GM19467 (cell line): Measurements from ENCODE around the gene PFDN6.
"Not testable (repeated sequence)": the region's sequence is repeated elsewhere in the genome, so short reads cannot be mapped to it uniquely, and the experiment has no call there.

ENCODE experiments used
- ATAC-seq: cut with Tn5 transposase; IDR thresholded peaks from one replicate; pipeline ENCODE4 v1.9.1; 2021; ENCODE audit warnings: mild to moderate bottlenecking, moderate library complexity; ENCODE audit not compliant: unreplicated experiment

PFDN6 gene

DNA sequence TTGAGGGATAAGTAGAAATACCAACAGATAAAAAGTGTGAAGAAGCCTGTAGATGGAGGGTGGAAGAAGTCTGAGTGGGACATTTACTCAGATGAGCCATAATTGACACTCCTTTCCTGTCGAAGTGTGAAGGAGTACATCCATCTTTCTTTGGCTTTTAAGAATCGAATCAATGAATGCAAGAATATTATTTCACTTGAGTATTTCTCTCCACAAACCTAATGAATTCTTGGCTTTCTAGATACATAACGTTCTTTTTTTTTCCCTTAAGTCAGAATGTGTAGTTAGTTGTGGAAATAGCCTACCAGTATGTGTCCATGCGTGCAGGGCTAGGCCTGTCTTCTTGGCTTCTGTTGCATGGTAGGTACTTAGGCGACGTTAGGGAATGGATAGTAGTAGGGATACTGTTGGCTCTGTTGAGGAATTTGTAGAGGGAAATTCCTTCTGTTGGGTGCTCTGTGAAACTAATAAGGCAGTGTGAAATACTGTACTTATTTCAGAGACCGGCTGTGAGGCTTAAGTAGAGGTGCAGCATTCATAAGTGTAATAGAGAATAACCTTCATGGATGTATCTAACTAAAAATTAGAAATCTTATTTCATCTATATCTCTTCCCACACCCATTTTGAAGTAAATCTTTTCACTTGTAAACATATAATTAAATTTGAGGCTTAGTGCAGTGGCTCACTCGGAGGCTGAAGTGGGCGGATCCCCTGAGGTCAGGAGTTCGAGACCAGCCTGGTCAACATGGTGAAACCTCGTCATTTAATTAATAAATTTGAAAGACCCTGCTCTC lies 16.1 kb upstream of the PFDN6 start:
- ATAC-seq: no peak

DNA sequence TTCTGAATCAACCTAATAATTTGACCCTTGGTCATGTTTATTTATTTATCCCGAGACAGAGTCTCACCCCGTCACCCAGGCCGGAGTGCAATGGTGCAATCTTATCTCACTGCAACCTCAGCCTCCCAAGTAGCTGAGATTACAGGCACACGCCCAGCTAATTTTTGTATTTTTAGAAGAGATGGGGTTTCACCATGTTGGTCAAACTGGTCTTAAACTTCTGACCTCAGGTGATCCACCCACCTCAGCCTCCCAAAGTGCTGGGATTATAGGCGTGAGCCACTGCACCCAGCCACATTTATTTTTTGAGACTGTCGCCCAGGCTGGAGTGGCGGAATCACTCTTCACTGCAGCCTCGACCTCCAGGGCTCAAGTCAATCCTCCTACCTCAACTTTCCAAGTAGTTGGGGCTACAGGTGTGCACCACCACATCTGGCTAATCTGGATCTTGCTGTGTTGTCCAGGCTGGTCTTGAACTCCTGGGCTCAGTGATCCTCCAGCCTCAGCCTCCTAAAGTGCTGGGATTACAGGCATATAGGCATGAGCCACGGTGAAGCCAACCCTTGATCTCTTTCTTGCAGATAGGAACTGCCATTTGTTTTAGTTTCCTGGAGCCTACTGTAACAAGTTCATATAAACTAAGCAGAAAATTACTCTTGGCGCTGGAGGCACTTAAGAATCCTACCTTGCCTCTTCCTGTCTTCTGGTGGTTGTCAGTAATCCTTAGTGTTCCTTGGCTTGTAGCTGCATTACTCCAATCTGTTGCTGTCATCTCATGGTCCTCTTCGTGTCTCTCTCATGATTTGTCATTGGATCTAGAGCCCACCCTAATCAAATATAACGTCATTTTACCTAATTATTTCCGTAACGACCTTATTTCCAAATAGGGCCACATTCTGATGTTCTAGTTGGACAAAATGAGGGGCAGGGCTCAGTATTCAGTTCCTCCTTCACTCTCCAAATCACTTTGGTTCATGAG lies 15.2 kb upstream of the PFDN6 start:
- ATAC-seq: no peak

DNA sequence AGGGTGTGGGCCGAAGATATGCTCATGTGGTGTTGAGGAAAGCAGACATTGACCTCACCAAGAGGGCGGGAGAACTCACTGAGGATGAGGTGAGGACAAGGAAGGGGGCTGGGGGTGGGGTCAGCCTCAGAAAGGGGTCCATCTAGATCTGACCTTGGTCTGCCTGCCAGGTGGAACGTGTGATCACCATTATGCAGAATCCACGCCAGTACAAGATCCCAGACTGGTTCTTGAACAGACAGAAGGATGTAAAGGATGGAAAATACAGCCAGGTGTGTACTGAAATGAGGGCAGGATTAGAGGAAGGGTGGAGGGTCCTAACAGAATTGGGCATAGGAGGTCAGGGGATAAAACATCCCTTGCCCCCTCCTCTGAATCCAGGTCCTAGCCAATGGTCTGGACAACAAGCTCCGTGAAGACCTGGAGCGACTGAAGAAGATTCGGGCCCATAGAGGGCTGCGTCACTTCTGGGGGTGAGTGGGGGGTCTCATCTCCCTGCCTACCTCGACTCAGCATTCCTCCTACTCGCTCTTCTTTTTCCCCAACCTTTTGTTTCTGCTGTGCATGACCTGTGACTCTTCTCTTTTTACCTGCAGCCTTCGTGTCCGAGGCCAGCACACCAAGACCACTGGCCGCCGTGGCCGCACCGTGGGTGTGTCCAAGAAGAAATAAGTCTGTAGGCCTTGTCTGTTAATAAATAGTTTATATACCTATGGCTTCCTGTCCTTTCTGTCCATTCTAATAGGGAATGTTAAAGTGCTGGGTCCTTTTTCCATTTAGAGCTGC lies 13.4 kb upstream of the PFDN6 start:
- ATAC-seq: not testable (repeated sequence)

DNA sequence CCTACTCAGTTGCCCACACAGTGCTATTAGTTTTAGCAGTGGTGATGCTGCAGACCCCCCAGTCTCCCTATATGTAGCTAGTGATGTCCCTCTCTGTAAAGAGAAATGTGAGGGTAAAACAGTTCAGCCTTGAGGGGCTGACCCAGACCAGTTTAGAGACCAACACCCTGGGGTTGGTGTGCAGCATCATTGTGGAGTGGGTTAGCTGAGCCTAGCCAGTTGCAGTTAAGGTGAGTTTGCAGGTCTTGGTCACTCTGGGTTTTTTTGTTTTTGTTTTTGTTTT lies 12.9 kb upstream of the PFDN6 start:
- no peak for ATAC-seq

DNA sequence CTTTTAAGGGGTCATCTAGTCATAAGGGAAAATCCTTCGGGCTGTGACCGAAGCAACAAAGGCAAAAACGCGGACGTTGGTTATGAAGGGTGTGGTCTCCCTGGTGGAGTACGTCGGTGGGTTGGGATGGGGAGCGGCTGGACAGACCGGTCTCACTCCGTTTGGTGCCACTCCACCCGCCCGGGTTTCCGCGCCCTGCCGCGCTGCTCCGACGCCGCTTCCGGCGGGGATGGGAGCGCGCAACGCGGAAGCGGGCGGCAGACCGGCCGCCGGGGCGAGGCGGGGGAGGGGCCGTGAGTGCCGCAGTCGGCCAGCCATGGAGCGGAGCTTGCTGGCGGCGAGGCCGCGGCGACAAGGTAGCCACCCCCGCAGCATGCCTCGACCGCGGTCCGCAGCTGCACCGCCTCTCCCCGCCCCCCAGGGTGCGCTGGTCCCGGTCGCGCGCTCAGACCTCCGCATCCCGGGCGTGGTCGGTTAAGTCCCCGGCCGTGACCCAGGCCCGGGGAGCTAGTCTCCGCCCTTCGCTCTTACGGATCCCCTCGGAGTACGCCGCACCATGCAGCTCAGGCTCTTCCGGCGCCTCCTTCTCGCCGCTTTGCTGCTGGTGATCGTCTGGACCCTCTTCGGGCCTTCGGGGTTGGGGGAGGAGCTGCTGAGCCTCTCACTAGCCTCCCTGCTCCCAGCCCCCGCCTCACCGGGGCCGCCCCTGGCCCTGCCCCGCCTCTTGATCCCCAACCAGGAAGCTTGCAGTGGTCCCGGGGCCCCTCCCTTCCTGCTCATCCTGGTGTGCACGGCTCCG lies 12.3 kb upstream of the PFDN6 start, which contains the start of gene B3GALT4:
TSS of gene B3GALT4 (plus strand) at position 260 of the 799 bp plus-strand sequence. CDS start at position 557, 297 bp downstream.
- ATAC-seq: peak; percentile 52

DNA sequence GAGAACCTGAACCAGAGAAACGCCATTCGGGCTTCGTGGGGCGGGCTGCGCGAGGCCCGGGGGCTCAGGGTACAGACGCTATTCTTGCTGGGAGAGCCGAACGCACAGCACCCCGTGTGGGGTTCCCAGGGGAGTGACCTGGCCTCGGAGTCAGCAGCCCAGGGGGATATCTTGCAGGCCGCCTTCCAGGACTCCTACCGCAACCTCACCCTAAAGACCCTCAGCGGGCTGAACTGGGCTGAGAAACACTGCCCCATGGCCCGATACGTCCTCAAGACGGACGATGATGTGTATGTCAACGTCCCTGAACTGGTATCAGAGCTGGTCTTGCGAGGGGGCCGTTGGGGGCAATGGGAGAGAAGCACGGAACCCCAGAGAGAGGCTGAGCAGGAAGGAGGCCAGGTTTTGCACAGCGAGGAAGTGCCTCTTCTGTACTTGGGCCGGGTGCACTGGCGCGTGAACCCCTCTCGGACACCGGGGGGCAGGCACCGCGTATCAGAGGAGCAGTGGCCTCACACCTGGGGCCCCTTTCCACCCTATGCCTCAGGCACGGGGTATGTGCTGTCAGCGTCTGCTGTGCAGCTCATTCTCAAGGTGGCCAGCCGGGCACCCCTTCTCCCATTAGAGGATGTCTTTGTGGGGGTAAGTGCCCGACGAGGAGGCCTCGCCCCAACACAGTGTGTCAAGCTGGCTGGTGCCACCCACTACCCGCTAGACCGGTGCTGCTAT lies 11.6 kb upstream of the PFDN6 start:
- no peak for ATAC-seq

DNA sequence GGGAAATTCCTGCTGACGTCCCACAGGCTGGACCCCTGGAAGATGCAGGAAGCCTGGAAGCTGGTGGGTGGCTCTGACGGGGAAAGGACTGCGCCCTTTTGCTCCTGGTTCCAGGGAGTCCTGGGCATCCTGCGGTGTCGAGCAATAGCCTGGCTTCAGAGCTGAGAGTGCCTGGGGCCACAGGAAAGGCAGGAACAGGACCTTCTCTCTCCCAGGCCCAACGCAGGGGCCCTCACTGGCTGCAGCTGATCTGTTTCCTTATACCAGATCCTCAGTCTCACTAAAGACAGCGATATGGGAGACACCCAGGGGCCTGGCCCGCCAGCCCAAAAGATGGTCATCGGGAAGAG lies 11.0 kb upstream of the PFDN6 start:
- ATAC-seq: no peak

DNA sequence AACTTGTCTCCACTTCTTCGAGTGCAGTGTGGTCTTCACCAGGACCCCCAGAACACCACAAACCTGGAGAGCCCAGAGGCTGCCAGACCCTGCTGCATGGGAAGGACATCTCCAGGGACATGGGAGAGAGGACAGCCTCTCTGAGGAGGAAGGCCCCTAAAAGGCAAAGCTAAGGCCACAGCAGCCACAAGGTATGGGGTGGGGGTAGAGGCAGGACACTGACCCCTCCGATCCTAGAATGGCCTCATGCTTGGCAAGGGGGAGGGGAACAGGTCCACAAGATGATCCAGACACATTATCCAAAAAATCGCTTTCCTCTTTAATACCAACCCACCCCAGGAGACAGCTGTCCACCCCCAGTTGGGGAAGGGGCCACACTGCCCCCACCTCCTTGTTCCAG lies 10.6 kb upstream of the PFDN6 start:
- ATAC-seq: no peak

DNA sequence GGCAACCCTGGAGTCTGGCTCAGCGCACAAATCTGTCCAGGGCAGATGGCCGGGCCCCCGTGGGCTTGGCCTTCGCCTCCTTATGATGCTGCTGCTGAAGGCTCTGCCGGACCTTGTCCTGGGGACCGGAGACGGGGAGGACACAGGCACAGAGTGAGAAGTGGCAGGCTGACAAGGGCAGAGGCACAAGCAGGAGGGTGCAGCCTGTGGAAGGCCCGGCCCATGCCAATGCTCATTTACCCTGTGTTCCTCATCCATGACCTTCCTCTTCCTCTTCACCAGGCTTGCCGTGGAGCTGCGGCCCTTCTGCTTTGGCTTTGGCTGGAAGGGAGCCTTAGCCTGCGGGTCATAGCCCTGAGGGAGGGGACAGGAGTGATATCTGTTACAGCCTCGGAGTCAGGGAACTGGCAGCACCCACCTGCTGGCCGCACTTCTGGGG lies 10.1 kb upstream of the PFDN6 start:
- ATAC-seq: no peak

DNA sequence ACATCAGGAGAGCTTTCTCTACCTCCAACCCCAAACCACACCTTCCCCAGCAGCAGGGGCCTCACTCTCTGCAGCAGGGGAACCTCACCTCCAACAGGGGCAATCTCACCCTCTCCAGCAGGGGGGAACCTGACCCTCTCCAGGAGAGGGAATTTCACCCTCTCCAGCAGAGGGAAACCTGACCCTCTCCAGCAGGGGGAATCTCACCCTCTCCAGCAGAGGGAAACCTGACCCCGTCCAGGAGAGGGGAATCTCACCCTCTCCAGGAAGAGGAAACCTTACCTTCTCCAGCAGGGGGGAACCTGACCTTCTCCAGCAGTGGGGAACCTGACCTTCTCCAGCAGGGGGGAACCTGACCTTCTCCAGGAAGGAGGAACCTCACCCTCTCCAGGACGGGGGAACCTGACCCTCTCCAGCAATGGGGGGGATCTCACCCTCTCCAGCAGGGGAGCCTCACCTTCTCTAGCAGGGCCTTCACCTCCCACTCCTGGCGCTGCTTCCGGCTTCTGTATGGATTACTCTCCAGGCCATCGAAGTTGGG lies 9.4 kb upstream of the PFDN6 start:
- ATAC-seq: no peak

DNA sequence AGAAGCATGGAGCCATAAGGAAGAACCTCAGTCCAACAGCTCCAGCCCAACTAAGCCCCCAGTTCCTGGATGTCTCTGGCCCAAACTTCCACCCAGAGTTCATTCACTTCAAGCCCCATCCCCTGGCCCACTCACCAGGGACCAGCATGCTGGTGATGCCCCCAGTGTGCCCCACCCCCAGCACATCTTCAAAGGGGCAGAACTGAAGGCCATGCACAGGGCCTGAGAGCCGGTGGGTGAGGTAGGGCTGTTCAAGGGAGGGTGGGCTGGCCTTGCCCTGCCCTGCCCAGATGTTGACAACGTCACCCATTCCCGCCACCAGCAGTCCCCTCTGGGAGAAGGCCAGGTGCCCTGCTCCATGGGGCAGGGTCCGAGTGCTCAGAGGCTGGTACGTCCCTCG lies 8.9 kb upstream of the PFDN6 start:
- ATAC-seq: no peak

DNA sequence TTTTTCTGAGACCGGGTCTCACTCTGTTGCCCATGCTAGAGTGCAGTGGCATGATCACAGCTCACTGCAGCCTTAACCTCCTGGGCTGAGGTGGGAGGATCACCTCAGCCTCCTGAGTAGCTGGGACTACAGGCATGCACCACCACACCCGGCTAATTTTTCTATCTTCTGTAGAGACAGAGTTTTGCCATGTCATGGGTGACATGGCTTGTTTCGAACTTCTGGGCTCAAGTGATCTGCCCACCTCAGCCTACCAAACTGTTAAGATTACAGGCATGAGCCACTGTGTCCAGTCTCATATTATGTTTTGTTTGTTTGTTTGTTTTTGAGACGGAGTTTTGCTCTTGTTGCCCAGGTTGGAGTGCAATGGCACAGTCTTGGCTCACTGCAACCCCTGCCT lies 4.2 kb upstream of the PFDN6 start:
- ATAC-seq: not testable (repeated sequence)

DNA sequence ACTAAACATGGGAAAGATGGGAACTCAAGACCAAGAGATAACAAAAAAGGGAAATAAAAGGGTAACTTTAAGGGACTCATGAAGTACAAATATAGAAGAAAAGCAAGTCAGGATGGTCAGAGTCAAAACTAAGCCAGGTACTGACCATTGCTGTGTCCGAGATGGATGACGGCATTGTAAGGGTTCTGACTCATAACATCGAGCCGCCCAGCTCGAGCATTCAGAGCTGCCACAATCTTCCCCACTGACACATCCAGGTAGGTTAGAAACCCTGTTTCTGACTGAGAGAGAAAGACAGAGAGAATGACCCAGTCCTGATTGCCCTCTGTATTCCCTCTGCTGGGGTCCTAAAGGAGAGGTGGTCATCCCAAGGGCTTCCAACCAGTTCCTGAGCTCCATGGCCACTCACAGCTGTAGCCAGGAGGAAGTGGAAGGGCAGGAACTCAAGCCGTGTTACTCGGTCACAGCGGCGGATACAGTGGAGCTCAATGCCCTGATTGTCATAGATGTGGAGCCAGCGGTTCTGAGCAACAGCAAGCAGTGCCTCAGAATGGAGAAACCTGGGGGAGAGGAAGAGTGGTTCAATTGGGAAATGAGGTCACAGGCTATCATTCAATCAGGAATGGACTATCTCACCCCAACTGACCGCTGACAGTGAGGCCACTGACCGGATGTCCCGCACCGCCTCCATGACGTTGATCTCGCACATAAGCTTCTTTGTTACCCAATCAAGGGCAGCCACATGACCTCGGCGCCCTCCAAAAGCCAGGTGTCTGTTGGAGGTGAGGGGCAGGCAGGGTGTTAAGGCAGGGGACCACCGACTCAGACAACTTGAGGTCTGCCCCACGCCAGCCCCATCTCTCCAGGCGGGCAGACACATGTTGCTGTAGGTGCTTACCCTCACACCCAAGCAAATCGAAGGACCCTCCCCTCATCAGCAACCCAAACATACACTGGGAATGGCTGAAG lies 2.2 kb upstream of the PFDN6 start:
- no peak for ATAC-seq

DNA sequence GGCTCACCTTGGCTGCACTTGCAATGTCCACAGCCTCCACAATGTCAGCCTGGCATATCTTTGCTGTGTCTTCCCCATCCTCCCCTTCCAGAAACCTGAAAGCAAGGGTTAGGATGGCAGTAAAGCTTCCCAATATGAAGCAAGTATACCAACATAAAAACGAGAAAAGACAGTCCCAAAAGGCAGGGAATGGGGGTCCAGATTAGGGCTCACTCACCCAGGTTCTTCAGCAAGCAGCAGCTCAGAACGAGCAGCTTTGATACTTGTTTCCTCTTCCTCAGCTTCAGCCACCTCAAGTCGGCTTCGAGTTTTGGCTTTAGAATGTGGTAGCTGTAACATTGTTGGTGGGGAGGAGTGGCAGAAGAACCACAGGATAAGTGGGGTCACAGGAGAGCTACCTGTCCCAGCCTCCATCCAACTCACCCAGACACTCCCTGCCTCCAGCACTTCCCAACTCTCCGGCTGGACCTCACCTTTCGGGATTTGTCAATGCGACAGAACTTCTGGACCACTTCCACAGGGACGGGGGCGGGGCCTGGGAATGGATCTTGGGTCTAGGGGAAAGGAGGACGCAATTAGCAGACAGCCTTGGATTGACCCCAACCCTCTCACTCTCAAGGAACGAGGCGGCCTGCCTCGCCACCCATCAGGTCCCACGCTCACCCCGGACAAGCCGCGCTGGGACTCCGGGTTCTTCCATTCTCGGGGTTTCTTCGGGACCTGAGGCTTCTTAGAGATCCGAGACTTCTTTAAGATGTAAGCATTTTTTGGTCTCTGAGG lies 1.1 kb upstream of the PFDN6 start:
- no peak for ATAC-seq

DNA sequence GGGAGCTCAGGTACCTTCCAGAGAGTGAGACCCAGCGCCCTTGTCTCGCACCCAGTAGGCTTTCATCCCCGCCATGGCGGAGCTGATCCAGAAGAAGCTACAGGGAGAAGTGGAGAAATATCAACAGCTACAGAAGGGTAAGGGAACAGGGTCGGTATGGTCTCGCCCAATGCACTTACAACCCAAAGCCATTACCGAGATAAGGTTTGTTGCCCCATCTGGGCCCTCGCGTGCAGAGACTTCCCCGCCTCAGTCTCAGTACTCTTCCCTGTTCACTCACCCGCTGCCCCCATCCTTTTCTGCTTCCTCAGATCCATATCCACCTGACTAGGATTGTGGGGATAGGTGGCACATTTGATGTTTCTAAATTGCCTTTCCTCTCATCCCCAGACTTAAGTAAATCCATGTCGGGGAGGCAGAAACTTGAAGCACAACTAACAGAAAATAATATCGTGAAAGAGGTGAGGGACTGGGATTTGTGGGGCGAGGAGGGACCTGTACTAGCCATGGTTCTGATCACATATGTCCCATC lies 449 bp downstream of the PFDN6 start:
- ATAC-seq: no peak

DNA sequence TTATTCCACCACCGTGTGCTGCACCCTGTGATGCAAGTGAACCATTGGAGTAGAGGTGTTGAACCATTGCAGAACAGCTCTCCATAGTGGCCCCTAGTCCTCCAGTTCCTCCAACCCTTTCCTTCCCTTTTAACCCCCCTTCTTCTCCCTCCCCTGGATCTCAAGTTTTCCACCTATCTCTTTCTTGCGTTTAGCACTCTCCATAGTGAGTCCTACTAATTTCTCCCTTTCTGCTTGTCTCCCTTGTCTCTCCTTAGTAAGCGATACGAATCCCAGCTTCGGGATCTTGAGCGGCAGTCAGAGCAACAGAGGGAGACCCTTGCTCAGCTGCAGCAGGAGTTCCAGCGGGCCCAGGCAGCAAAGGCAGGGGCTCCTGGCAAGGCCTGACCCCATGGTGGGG lies 1.1 kb downstream of the PFDN6 start:
- ATAC-seq: no peak

DNA sequence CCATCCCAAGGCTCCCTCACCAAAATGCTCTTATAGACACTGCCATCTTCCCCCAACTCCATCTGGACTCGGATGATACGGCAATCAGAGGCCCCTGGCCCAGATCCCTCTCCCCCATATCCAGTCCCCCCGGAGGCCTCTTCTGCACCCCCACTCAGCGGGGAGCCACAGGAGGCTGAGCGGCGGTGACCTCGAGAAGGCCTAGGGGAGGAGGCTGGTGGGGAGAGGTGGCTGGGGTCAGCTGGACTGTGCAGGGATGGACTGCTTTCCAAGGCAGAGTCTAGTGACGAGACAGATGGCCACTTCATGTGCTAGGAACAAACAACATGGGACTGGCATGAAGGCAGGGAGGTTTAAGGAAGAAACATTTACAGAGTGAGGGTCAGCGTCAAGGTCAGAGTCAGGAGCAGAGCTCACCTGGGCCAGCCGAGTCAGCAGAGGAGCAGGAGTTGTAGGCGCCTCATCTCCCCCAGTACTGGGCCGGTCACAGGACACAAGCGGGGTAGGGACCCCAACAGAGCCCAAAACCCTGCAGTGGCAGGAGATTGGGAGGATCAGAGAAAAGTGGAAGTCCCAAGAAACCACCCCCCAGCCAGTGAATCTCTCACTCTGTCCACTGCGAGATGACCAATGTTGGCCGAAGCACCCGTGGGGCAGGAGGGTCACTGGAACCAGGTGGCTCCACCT lies 3.7 kb downstream of the PFDN6 start:
- ATAC-seq: no peak
